ENCODE measurements around the gene EP400. TPM values are rescaled to one million over a fixed set of nuclear protein-coding genes. Genes with fewer than 3 reads are reported as not detected.

Gene EP400
- total RNA-seq, 6 donors from 2014 or later = 21.7 to 61.8 (median 40.4) TPM

DNA sequence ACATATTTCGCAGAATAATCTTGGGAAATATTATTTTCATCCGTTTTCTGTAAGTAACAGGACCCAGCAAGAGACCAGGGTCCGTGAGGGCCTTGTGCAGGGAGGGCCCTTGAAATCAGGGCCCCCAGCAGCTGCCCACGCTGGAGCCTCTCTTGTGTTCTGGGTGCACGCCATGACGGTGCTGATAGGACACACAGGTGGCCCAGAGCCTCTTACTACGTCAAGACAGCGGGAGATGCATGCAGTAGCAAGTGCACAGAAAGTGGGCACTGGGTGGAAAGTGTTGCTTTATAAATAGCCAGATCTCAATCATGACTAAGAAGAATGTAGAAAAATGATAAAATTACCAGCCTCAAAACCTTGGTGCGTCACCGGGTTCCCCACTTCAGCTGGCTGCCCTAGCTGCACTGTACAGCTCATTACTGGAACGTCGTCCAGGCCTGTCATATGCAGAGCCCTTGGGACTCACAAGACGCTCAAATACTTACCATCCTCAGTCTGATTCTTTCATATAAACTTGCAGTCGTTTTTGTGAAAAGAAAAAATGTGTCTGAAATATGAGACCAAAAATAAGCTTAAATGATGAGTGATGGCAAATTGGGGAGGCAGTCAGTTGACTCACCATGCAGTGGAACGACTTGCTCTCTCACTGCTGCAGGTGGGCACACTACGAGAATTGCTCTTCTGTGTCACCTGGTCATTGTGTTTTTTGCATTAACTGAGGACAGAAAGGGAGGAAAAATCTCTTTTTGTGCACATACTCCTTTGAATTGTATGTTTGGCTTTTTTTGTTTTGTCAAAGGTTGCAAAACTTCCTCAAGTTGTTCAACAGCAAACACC is 126.2 kb downstream of the EP400 start:
- ATAC-seq (ENCODE audit: low FRiP score in 2 of 2) = no peak
- no peaks in the 10 kb centered on the region for H3K9me3 ChIP-seq

DNA sequence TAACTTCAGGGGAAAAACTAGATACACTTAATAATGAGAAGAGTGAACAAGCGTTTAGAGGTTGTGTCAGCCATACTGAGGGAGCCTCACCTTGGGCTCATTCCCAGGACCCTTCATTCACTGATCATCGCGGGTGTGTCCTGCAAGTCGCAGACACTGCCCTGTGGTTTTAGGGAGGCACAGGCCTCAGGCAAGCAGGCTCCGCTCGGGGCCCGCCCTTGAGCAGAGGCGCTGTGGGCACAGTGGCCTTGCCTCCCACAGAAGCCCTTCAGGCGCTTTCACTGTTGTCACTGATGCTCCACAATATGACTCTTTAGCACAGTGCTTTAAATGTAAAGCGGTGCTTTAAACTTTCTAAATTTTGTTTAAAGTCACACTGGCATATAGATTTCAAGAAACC is 127.0 kb downstream of the EP400 start:
- ATAC-seq (ENCODE audit: low FRiP score in 2 of 2) = no peak
- TF ChIP-seq POLR2AphosphoS5 (IDR thresholded peaks at IDR 0.05) = no peak
- H3K27me3 ChIP-seq = no peaks in the 10 kb centered on the region
- peaks cover 0 to 69% (median 39%) of the 10 kb centered on the region in 4 donors for H3K36me3 ChIP-seq
- H3K4me1 ChIP-seq = no peaks in the 10 kb centered on the region
- no peak overlapping the region for H3K4me3 ChIP-seq
- H3K9me3 ChIP-seq = no peaks in the 10 kb centered on the region
- 94 to 95% methylated on average over 10 of the region's 10 CpGs for WGBS, 2 donors
- DNase-seq = no peak
- no peak overlapping the region for H3K27ac ChIP-seq

More for the DNA sequence above, 126.2 kb downstream of the EP400 start:
- TF ChIP-seq, protein P1, sequence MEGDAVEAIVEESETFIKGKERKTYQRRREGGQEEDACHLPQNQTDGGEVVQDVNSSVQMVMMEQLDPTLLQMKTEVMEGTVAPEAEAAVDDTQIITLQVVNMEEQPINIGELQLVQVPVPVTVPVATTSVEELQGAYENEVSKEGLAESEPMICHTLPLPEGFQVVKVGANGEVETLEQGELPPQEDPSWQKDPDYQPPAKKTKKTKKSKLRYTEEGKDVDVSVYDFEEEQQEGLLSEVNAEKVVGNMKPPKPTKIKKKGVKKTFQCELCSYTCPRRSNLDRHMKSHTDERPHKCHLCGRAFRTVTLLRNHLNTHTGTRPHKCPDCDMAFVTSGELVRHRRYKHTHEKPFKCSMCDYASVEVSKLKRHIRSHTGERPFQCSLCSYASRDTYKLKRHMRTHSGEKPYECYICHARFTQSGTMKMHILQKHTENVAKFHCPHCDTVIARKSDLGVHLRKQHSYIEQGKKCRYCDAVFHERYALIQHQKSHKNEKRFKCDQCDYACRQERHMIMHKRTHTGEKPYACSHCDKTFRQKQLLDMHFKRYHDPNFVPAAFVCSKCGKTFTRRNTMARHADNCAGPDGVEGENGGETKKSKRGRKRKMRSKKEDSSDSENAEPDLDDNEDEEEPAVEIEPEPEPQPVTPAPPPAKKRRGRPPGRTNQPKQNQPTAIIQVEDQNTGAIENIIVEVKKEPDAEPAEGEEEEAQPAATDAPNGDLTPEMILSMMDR (IDR thresholded peaks at IDR 0.05) = no peak
- no peak for TF ChIP-seq POLR2A (IDR thresholded peaks at IDR 0.05)
- TF ChIP-seq EP300 (IDR thresholded peaks at IDR 0.05) = no peak
- no peak for TF ChIP-seq POLR2AphosphoS5 (IDR thresholded peaks at IDR 0.05)
- 91 to 94% methylated on average over 16 of the region's 16 CpGs for WGBS, 2 donors
- Histone ChIP-seq H3K27me3 (no peaks in the 10 kb centered on the region), H3K36me3 (peaks cover 4 to 73% (median 45%) of the 10 kb centered on the region in 4 donors), H3K27ac (no peak overlapping the region), H3K4me1 (no peaks in the 10 kb centered on the region), H3K4me3 (no peak overlapping the region)
- no peak for DNase-seq

DNA sequence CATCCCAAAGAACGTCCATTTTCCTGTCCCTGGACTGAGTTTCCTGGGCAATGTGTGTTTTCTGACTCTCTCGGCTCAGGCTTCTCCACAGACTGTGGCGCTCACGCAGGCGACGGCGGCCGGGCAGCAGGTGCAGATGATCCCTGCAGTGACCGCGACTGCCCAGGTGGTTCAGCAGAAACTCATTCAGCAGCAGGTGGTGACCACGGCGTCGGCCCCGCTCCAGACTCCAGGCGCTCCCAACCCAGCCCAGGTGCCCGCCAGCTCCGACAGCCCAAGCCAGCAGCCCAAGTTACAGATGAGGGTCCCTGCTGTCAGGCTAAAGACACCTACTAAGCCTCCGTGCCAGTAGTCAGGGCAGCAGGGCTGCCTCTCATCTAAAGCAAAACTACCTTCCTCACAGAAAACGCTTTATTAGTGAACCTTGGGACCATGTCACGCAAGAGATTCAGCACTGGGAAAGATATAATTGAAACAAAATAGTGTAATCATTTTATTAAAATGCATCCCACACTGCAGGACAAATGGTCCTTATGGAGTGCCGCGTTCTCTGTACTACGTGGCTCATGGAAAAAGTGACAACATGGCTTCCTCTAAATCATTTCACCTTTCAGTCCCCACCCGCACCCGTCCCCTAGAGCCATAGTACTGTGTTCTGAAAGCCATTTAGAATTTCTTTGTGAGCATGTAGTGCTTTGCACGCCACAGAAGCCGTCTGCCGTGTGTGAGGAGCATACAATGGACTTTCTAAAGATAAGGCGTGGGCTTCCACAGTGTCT is 127.8 kb downstream of the EP400 start:
- H3K36me3 ChIP-seq = peaks cover 0 to 65% (median 35%) of the 10 kb centered on the region in 4 donors
- 88 to 90% methylated on average over 22 to 29 of the region's 29 CpGs for WGBS, 2 donors

DNA sequence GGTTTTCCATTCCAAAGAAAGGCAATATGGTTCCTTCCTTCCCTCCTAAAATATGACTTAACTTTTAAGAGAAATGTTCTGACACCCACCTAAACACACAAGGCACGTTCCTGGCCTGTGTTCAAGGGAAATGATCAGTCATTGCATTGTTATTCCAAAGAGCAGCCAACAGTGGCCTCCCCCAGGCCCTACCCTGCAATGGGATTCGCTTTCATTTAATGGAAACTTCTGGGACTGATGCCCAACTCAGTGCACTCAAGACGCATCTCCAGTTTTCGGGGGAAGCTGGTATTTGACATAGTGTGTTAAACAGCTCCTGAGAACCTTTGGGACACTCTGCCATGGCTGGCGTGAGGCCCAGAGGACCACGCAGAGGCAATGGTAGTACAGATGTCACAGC is 128.4 kb downstream of the EP400 start:
- Histone ChIP-seq H3K9me3 (no peaks in the 10 kb centered on the region), H3K4me3 (no peak overlapping the region), H3K27me3 (no peaks in the 10 kb centered on the region), H3K4me1 (no peaks in the 10 kb centered on the region), H3K36me3 (peaks cover 0 to 61% (median 35%) of the 10 kb centered on the region in 4 donors), H3K27ac (peak overlapping the region in 3 of 4 donors; percentile 18 to 54 (median 29))
- no peak for DNase-seq
- no peak for TF ChIP-seq EP300 (IDR thresholded peaks at IDR 0.05)
- TF ChIP-seq POLR2A (IDR thresholded peaks at IDR 0.05) = no peak
- TF ChIP-seq POLR2AphosphoS5 (IDR thresholded peaks at IDR 0.05) = no peak
- TF ChIP-seq, protein P1 (IDR thresholded peaks at IDR 0.05) = no peak
- WGBS, 2 donors = 19 to 70% methylated on average over 2 to 6 of the region's 6 CpGs
- ATAC-seq (ENCODE audit: low FRiP score in 2 of 2) = no peak

More for the DNA sequence above, 127.8 kb downstream of the EP400 start:
- H3K4me1 ChIP-seq = no peaks in the 10 kb centered on the region
- H3K9me3 ChIP-seq = no peaks in the 10 kb centered on the region
- no peaks in the 10 kb centered on the region for H3K27me3 ChIP-seq
- ATAC-seq (ENCODE audit: low FRiP score in 2 of 2) = no peak
- H3K4me3 ChIP-seq = no peak overlapping the region
- DNase-seq = peak in 1 of 2 donors; percentile 80
- TF ChIP-seq, protein P1 (IDR thresholded peaks at IDR 0.05) = no peak
- no peak for TF ChIP-seq POLR2AphosphoS5 (IDR thresholded peaks at IDR 0.05)
- TF ChIP-seq EP300 (IDR thresholded peaks at IDR 0.05) = no peak
- no peak for TF ChIP-seq POLR2A (IDR thresholded peaks at IDR 0.05)
- peak overlapping the region in 2 of 4 donors; percentile 18 to 54 for H3K27ac ChIP-seq

DNA sequence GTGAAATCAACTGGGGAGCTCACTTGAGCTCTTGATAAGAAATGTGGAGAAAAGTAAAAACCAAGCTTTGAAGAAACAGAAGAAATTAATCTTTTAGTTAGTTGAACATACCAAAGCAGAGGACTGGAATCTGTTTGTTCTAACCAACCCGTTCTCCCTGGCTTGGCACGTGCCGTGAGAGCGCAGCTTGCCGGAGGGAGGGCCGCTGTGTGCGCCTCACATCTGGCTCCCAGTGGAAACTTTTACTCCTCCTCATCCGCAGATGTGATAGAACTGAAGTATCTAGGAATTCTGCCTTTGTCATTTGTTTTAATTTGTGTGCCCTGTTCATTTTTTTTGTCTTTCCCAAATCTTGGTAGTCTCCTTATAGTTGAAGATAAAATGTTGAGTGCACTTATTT is 129.5 kb downstream of the EP400 start:
- no peaks in the 10 kb centered on the region for H3K27me3 ChIP-seq
- H3K36me3 ChIP-seq = peaks cover 0 to 56% (median 33%) of the 10 kb centered on the region in 4 donors
- WGBS, 2 donors = 93 to 97% methylated on average over 8 of the region's 8 CpGs
- ATAC-seq (ENCODE audit: low FRiP score in 2 of 2) (no peak), DNase-seq (no peak)
- TF ChIP-seq POLR2AphosphoS5 (IDR thresholded peaks at IDR 0.05) (no peak), EP300 (IDR thresholded peaks at IDR 0.05) (no peak), POLR2A (IDR thresholded peaks at IDR 0.05) (no peak)
- TF ChIP-seq, protein P1 (IDR thresholded peaks at IDR 0.05) = no peak
- H3K4me3 ChIP-seq = no peak overlapping the region
- H3K9me3 ChIP-seq = no peaks in the 10 kb centered on the region
- H3K4me1 ChIP-seq = peaks cover 5 to 6% (median 5%) of the 10 kb centered on the region in 4 donors
- no peak overlapping the region for H3K27ac ChIP-seq

Measured in upper lobe of left lung (tissue), 6 donors.